Epithelial cell of umbilical artery (primary cell): Measurements from ENCODE around the gene SLC25A18. TPM values are rescaled to one million over a fixed set of nuclear protein-coding genes. Genes with fewer than 3 reads are reported as not detected.

ENCODE experiments used
- total RNA-seq: library from RNA; depleted of rRNA; stranded (reverse); fragments of >200 nt; gene quantifications from 2 replicates; pipeline ENCODE4 v1.2.3, GENCODE V29; 2014

Gene SLC25A18, protein sequence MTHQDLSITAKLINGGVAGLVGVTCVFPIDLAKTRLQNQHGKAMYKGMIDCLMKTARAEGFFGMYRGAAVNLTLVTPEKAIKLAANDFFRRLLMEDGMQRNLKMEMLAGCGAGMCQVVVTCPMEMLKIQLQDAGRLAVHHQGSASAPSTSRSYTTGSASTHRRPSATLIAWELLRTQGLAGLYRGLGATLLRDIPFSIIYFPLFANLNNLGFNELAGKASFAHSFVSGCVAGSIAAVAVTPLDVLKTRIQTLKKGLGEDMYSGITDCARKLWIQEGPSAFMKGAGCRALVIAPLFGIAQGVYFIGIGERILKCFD
- total RNA-seq = not detected in 2 replicates

DNA sequence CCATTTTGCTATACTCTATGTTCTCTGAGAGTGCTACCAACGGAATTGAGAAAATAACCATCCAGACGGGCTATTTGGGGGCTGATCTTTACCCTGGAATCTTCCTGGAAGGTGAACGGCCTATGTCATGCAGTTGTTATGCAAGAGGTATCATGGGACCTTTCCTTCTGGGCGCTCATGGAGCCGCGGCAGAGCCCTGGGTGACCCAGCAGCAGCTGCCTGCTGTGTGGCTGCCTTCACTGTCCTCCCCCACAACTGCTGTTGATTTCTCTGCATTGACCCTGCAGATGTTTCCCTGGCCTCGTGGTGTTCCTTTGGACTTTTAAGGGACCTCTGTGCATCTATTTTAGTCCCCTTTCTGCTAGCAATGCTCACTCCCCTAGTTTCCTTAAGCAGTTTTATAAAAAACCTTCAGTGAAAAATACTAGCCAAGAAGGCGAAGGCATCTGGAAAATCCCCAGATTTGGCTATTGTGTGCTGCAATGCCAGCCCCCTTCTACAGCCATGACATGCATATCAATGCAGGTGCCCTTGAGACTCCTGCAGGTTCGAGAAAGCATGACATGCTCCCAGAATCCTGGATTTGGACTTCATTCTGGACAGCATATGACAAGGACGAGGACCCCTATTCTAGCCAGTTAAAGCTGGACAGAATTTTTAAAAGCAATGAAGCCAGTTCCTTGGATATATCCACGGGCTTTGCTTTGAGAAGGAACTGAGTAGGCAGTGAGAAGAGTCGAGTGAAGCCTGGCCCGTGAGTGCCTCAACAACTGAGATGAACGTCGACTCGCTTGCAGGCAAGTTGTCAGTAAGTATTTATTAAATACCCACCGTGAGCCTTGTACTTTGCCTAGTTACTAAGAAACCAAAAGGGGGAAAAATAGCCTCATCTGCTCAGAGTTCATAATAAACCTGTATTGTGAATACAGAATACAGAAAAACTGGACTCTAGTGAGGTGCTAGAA, at the start of gene SLC25A18:
Gene SLC25A18, plus strand, starts transcription at position 593 of the 965 bp plus-strand sequence. CDS start 16,447 bp downstream, outside the sequence.

DNA sequence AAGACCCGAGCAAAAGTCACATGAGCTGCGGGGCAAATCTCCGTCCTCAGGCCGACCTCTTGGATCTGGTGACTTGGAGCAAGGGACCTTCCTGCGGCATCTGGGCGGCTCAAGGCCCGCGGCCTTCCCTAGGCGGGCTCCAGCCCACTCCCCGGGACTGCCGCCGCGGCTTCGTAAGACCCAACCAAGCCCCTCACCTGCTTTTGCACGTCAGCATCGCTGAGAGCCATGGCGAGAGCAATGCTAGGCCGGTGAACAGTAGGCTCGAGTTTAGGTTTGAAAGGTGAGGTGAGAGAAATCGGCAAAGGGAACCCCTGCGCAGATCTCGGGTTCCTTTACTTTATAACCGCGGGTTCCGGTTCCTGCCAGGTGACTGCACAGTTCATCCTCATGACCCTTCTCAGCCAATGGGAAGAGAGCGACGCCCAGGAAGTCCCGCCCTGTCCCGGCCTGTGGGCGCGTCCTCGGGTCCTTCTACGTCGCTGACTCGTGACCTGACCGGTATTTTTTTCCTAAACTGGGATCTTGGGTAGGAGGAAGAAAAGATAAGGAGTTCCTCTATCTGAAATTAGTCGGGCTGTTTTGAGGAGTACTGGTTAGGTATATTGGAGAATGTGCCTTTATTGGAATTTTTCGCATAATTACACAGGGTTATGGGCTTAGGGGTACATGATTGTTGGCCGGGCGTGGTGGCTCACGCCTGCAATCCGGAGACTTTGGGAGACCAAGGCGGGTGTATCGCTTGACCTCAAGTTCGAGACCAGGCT, 65.3 kb downstream of the SLC25A18 start, which contains the start of gene ATP6V1E1:
Gene ATP6V1E1, minus strand, starts transcription at position 344 of the 767 bp plus-strand sequence. Its CDS starts 114 bp downstream, at position 230.

DNA sequence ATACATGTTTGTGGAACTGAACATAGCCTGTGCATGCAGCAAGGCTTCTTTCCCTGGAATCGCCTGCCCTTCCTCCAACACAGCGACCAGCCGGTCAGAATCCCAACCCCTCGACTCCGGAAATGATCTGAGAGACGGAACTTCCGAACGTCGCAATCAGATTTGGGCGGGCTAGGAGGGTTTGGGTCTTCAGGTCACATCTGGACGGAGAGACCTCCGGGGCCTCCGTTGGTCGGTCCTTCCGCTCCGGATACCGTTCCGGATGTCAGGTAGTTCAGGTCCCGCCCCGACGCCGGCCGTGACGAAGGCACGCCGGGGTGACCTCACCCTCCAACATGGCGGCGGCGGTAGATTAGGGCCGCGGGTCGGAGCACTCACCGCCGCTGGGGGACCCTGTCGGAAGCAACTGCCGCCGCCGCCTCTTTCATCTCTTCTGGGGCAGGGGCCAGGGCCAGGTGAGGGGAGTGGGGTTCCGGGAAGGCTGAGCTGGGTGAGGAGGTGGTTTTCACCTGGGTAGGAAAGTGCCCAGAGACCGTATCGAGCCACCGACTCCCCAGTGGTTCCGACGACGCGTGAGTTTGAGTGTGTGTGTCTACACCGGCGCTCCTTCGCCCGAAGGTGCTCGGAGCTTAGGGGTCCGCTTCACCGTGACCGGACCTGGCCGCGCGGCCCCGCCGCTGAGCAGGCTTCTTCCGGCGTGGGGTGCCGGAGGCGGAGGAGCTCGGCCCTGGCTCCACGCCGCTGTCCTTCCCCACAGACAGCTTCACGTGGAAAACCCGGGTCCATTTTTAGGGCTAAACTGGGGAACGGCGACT, 75.3 kb downstream of the SLC25A18 start, which contains the start of gene BCL2L13:
Gene BCL2L13, plus strand, starts transcription at position 326 of the 815 bp plus-strand sequence. CDS start 16,955 bp downstream, outside the sequence.

Other genes with a start within 250 kb of the SLC25A18 start
- gene CECR2, start 194.0 kb upstream of the SLC25A18 start, total RNA-seq = 1.9 and 3.3 TPM in 2 replicates
- 110 and 133 TPM in 2 replicates for gene ATP6V1E1, start 65.3 kb downstream of the SLC25A18 start, total RNA-seq
- gene BCL2L13, start 75.3 kb downstream of the SLC25A18 start, total RNA-seq = 50.3 and 54.7 TPM in 2 replicates
- 32.2 and 53.6 TPM in 2 replicates for gene BID, start 211.0 kb downstream of the SLC25A18 start, total RNA-seq